GM19035 (cell line): ENCODE results near the gene FAM83F.

Source experiments
- ATAC-seq: cut with Tn5 transposase; IDR thresholded peaks from one replicate; pipeline ENCODE4 v1.9.1; 2021; ENCODE audit not compliant: unreplicated experiment

FAM83F gene

DNA sequence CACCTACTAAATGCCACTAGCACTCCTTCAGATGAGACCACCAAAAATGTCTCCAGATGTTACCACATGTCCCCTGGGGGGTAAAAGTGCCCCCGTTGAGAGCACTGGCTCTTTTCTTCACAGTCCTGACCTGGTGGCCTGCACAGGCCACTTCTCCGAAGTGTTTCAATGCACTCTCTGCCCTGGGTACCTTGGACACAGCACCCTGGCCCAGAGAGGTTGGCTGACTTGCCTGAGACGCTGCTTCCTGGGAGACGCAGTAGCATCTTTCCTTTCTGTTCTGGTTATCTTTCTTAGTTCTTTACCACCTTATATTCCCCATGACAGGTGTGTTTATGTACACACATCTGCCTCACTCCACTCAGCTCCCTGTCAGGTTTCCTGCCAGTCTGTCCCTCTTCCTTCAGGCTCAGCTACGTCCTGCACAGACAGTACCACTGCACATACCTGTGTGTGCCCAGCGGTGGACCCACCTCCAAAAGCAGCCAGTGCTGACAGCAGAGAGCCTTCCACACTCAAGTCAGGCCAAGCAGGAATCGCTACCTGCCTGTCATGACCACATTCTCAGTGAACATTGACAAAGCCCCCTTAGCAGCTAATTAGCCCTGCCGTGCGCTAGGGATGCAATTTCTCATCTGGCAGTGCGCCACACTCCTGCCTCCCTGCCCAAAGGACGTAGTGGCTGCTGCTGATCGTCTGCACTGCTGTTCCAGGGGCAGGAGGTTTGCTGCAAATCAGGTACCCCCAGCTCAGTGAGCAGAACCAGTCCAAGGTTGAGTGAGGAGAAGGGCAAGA is 39.0 kb downstream of the FAM83F start:
- no peak for ATAC-seq

- ATAC-seq = no peak
Observed at GRCh38 chr22:40035351-40035750, 40.6 kb downstream of the FAM83F start.

DNA sequence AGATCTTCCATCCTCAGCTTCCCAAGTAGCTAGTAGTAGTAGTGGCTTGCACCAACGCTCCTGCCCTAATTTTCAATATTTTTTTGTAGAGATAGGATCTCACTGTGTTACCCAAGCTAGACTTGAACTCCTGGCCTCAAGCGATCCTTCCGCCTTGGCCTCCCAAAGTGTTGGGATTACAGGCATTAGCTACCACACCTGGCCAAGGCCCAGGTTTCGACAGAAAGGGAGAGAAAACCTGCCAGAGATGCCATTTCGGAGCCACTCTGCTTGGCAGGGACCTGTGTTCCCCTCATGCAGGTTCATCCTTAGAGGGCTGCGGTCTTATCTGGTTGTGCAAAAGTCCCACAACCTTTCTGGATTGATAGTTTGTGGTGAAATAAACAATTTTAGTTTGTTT is 41.4 kb downstream of the FAM83F start:
- no peak for ATAC-seq

- no peak for ATAC-seq
Observed at GRCh38 chr22:40036591-40037225, 42.0 kb downstream of the FAM83F start.

DNA sequence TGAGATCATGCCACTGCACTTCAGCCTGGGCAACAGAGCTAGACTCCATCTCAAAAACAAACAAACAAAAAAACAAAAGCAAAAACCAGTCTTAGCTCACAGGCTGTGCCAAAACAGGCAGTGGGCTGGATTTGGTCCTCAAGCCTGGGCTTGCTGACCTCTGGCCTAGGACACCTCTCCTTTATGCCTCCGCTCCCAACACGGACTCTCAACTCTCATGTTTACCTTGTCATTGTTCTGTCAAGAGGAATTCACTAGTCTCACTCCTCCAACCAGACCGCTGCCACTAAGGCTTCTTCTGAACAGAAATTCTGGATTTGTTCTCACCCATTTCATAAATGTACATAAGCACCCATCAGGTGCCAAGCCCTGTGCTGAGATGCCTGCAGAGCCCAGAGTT is 42.6 kb downstream of the FAM83F start:
- no peak for ATAC-seq

DNA sequence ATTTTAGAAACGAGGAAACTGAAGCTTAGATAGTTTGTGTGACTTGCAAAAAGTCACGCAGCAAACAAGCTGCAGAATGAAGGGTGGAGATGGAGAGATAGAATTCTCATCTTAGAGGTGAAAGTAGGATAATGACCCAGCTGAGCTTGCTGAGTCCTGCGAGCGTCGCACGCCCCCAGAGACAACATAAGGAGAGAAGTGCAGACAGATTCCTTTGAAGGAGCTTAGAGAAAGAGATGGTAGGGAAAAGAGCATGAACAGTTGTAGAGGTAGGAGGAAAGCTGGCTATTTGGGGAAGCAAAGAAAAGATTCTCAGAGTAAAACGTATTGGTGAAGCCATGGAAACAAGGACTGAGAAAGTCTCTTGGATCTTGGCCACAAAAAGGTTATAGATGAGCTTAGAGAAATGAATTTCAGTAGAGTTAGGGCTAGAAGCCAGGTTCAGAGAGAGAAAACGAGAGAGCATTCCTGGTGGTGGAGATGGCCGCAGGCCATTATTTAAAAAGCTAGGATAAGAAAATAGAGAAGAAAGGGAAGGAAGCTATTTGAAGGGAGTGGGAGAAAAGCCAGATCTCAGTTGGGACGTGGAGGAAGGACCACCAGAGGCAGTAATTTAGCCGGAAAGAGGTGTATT is 44.8 kb downstream of the FAM83F start:
- no peak for ATAC-seq

DNA sequence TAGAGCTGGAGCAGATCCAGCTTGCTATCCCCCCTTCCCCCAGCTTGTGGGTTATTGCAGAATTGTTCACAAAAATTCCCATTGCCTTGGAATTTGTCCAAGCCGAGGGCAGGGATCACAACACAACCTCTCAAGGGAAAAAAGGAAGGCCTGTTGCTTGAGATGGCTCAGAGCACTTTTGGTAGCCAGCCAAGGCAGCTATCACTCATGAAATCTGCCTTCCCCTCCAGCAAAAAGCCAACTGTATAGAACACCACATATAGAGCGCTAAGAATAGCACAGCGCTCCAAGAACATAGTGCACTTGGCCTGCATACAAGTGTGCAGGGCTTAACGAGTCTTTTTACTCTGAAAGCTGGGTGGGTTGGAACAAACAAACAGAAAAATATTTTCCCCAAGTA is 46.2 kb downstream of the FAM83F start:
- ATAC-seq = no peak

DNA sequence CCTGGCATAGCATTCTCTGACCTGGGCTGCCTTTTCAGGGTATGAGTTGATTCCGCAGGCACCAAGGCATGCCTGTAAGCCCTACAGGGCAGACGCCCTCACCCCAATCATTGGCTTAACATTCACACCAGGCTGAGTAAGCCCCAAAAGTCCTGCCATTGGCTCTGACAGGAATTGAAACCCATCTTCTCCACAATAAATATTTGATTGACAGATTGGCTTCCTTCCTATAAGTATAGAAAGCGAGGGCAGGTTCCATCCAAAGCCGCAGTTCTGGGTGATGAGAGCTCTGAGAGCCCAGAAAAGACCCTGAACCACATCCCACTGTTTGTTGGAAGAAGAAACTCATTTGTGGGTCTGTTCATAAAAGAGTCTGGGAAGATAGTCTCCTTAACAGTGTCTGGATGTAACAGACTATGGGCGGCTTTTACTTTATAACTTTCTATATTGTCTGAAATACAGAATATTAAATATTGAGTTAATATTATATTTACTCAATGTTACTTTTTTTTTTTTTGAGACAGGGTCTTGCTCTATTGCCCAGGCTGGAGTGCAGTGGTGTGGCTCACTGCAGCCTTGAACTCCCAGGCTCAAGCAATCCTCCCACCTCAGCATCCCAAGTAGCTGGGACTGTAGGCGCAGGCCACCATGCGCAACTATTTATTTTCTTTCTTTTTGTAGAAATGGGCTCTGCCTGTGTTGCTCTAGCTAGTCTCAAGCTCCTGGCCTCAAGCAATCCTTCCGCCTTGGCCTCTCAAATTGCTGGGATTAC is 46.8 kb downstream of the FAM83F start:
- ATAC-seq = no peak

DNA sequence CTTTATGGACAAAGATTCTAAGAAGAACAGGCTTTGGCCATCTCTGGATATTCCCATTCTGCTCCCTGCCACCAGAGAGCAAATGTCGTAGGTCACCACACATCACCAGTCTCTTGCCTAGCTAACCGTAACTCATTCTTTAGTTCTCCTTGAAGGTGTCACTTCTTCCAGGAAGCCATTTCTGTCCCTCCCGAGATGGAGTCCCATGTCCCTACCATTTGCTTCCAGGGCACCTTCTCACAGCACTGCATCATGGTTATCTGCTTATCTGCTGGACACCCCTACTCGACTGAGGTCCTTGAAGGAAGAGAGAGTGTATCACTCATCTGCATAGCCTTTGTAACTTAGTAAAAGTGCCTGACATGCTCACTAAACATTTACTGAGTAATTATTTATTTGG is 47.6 kb downstream of the FAM83F start:
- no peak for ATAC-seq

DNA sequence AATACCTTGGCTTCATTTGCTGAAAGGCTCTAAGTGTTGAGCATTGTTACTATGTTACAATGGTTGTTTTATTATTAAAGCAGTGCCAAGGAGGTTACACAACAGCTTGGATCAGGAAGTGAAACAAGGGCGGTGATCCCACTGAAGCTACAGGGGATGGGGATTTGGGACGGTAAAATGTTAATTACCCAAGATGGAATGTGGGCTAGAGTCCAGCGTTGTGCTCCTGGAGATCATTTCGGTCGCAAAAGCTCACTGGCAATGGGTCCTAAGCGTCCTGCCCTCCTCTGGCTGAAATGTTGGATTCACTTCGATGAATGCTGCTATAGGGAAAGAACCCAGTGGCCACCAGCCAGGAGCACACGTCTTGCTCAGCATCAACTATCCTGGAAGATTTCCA is 48.3 kb downstream of the FAM83F start:
- no peak for ATAC-seq

GRCh38 chr22:40043793-40044101 is 49.0 kb downstream of the FAM83F start:
- ATAC-seq = no peak

- peak; percentile 84 for ATAC-seq
Observed at GRCh38 chr22:40044102-40044869, 49.5 kb downstream of the FAM83F start.

- peak; percentile 20 for ATAC-seq
Observed at GRCh38 chr22:40044870-40045834, 50.4 kb downstream of the FAM83F start.

DNA sequence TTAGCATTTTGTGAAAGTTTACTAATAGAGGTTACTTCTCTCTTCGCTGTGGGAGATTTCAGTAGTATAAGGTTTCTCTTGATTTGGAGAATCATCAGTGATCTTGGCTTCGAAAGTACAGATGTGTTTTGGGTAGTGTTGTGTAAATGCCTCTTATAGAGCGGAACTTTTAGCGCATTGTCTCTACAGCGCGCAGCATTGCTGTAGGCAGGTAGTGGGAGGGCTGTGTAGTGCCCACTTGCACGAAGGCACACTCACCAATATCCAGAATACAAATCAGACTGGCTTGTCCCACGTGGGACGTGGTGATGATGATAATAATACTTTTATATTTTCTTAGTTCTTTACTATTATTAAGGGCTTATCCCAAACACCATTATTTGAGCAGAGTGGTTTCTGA is 51.4 kb downstream of the FAM83F start:
- no peak for ATAC-seq

GRCh38 chr22:40050258-40050657 is 55.5 kb downstream of the FAM83F start:
- peak; percentile 76 for ATAC-seq

- ATAC-seq = no peak
Observed at GRCh38 chr22:40051322-40051721, 56.6 kb downstream of the FAM83F start.

DNA sequence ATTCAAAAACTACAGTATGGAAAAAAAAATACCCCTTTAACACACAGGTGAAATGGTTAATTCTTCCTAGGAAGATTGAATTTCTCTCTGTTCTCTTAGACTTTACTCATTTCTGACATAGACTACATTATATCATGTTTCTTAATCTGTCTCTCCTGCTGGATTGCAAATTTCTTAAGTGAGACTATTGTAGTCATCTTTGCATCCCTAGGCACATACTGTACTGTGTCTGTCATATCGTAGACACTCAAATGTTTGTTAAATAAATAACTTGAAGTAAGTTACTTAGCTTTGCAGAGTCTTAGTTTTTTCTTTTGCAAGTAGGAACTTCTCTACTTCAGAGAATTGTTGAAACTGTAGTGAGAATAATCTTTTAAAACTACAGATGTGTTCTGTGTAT is 58.7 kb downstream of the FAM83F start:
- ATAC-seq = no peak

DNA sequence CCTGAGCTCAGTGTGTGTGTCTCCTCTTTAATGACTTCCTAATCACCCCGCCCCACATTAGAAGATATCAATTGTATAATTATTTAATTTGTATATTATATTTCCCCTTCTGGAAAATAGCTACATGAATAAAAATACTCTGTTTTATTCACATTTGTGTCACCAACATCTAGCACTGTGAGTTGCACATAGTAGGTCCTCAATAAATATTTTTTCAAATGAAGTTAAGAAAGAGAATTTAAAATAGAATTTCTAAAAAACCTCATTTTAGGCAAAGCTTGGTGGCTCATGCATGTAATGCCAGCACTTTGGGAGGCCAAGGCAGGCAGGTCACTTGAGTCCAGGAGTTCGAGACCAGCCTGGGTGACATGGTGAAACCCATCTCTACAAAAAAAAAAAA is 59.7 kb downstream of the FAM83F start:
- ATAC-seq = no peak

DNA sequence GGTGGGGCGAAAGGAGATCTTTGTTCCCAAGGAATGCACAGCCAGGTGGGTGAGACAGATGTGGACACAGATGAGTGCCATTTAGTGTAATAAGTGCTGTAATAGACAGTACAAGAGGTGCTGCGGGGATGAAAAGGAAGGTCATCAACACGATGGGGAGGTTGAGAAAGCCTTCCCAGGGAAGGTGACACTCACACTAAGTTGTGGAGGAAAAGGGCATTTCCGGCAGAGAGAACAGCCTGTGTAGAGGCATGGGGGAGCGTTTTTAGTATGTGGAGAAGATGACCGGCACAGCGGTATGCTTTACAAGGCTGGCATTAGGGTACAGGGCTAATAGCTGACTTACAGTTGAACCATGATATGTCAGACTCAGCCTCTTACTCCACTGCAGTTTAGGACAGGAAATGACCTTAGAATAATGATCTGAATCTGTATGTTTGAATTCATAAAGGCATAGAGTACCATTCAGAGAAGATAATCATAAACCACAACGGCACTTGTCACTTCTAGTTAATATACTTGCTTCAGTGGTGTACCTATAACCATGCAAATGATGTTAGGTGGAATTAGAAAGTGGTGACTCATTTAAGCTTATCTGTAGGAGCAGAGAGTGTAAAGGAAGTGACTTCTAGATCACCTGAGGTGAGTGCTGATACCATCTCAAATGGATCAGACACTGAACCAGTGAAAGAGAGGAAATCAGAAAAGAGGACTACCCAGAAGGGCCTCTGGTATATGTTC is 60.6 kb downstream of the FAM83F start:
- no peak for ATAC-seq
